ENCODE results near the gene VILL.

- TF ChIP-seq CTCF (conservative IDR thresholded peaks at IDR 0.05; ENCODE audit: low read depth, low read length) = no peak
- no peak for TF ChIP-seq EZH2 (IDR thresholded peaks at IDR 0.05; ENCODE audit: borderline replicate concordance, low read depth, low read length, poor library complexity, severe bottlenecking)
Observed at GRCh38 chr3:38040401-38040800, 49.8 kb downstream of the VILL start.
